Measurements from ENCODE around the gene ULK4.

The ULK4 gene

GRCh38 chr3:41345788-41346187 lies 616.1 kb downstream of the ULK4 start:
- H3K4me3 ChIP-seq (ENCODE audit: low read depth, low read length) = no peak overlapping the region
- no peak for TF ChIP-seq CTCF (IDR thresholded peaks at IDR 0.05; ENCODE audit: low read depth, low read length)
- TF ChIP-seq MYC (IDR thresholded peaks at IDR 0.05; ENCODE audit: low read depth, low read length) = no peak
- no peak for TF ChIP-seq MAX (IDR thresholded peaks at IDR 0.05; ENCODE audit: low read depth, low read length)
- TF ChIP-seq POLR2A (IDR thresholded peaks at IDR 0.05; ENCODE audit: extremely low read depth, insufficient read length) = no peak
- no peak for DNase-seq (ENCODE audit: low read depth)

- DNase-seq (ENCODE audit: low read depth) = no peak
- no peak overlapping the region for H3K4me3 ChIP-seq (ENCODE audit: low read depth, low read length)
- TF ChIP-seq CTCF (IDR thresholded peaks at IDR 0.05; ENCODE audit: low read depth, low read length) (no peak), POLR2A (IDR thresholded peaks at IDR 0.05; ENCODE audit: extremely low read depth, insufficient read length) (no peak), MAX (IDR thresholded peaks at IDR 0.05; ENCODE audit: low read depth, low read length) (no peak), MYC (IDR thresholded peaks at IDR 0.05; ENCODE audit: low read depth, low read length) (no peak)
Measured at GRCh38 chr3:41339758-41340157, 622.1 kb downstream of the ULK4 start.

GRCh38 chr3:41338276-41338675 lies 623.6 kb downstream of the ULK4 start:
- no peak for TF ChIP-seq MYC (IDR thresholded peaks at IDR 0.05; ENCODE audit: low read depth, low read length)
- TF ChIP-seq CTCF (IDR thresholded peaks at IDR 0.05; ENCODE audit: low read depth, low read length) = no peak
- no peak for TF ChIP-seq POLR2A (IDR thresholded peaks at IDR 0.05; ENCODE audit: extremely low read depth, insufficient read length)
- TF ChIP-seq MAX (IDR thresholded peaks at IDR 0.05; ENCODE audit: low read depth, low read length) = no peak
- DNase-seq (ENCODE audit: low read depth) = no peak
- no peak overlapping the region for H3K4me3 ChIP-seq (ENCODE audit: low read depth, low read length)

GRCh38 chr3:41334426-41334825 lies 627.5 kb downstream of the ULK4 start:
- DNase-seq (ENCODE audit: low read depth) = no peak
- no peak overlapping the region for H3K4me3 ChIP-seq (ENCODE audit: low read depth, low read length)
- TF ChIP-seq POLR2A (IDR thresholded peaks at IDR 0.05; ENCODE audit: extremely low read depth, insufficient read length) (no peak), MAX (IDR thresholded peaks at IDR 0.05; ENCODE audit: low read depth, low read length) (no peak), MYC (IDR thresholded peaks at IDR 0.05; ENCODE audit: low read depth, low read length) (no peak), CTCF (IDR thresholded peaks at IDR 0.05; ENCODE audit: low read depth, low read length) (no peak)

- H3K4me3 ChIP-seq (ENCODE audit: low read depth, low read length) = no peak overlapping the region
- DNase-seq (ENCODE audit: low read depth) = no peak
- no peak for TF ChIP-seq POLR2A (IDR thresholded peaks at IDR 0.05; ENCODE audit: extremely low read depth, insufficient read length)
- TF ChIP-seq MYC (IDR thresholded peaks at IDR 0.05; ENCODE audit: low read depth, low read length) = no peak
- TF ChIP-seq MAX (IDR thresholded peaks at IDR 0.05; ENCODE audit: low read depth, low read length) = no peak
- TF ChIP-seq CTCF (IDR thresholded peaks at IDR 0.05; ENCODE audit: low read depth, low read length) = no peak
Measured at GRCh38 chr3:41331041-41331440, 630.9 kb downstream of the ULK4 start.

- TF ChIP-seq CTCF (IDR thresholded peaks at IDR 0.05; ENCODE audit: low read depth, low read length) (no peak), MYC (IDR thresholded peaks at IDR 0.05; ENCODE audit: low read depth, low read length) (no peak), POLR2A (IDR thresholded peaks at IDR 0.05; ENCODE audit: extremely low read depth, insufficient read length) (no peak), MAX (IDR thresholded peaks at IDR 0.05; ENCODE audit: low read depth, low read length) (no peak)
- DNase-seq (ENCODE audit: low read depth) = no peak
- no peak overlapping the region for H3K4me3 ChIP-seq (ENCODE audit: low read depth, low read length)
Measured at GRCh38 chr3:41330465-41330864, 631.4 kb downstream of the ULK4 start.

Data from NB4 (cell line).